Loucy (cell line): ENCODE data around the gene CEP112.

Experiments
- H2AFZ ChIP-seq: fragments of 200-600 bp; sonication (generic); 2 replicates; pipeline ENCODE4 v1.6.0; 2016; ENCODE audit warnings: antibody characterized with exemption, mild to moderate bottlenecking, low read length, moderate library complexity
- H3F3A ChIP-seq: fragments of 200-600 bp; 2 replicates; pipeline ENCODE4 v1.6.0; 2016; ENCODE audit warnings: antibody characterized with exemption, low read depth, mild to moderate bottlenecking
- H3K27me3 ChIP-seq: fragments of 200-600 bp; sonication (generic); 2 replicates; pipeline ENCODE4 v1.6.1; 2014; ENCODE audit warnings: low read length, mild to moderate bottlenecking; ENCODE audit not compliant: insufficient read depth, poor library complexity, severe bottlenecking
- H3K36me3 ChIP-seq: fragments of 200-600 bp; sonication (generic); 2 replicates; pipeline ENCODE4 v1.6.1; 2016; ENCODE audit warnings: low read length; ENCODE audit not compliant: insufficient read depth
- H3K4me1 ChIP-seq: fragments of 200-600 bp; sonication (generic); 2 replicates; pipeline ENCODE4 v1.5.1; 2014; ENCODE audit warnings: low read length, mild to moderate bottlenecking; ENCODE audit not compliant: insufficient read depth, poor library complexity, severe bottlenecking
- H3K4me2 ChIP-seq: fragments of 200-600 bp; sonication (generic); 2 replicates; pipeline ENCODE4 v1.6.0; 2014; ENCODE audit warnings: antibody characterized with exemption, low read length, low read depth, mild to moderate bottlenecking; ENCODE audit not compliant: poor library complexity, severe bottlenecking
- H3K4me3 ChIP-seq: fragments of 200-600 bp; sonication (generic); 2 replicates; pipeline ENCODE4 v1.5.1; 2014; ENCODE audit warnings: low read length, mild to moderate bottlenecking, mixed read lengths; ENCODE audit not compliant: poor library complexity, severe bottlenecking
- H3K79me2 ChIP-seq: fragments of 200-600 bp; sonication (generic); 2 replicates; pipeline ENCODE4 v1.6.1; 2014; ENCODE audit warnings: low read length; ENCODE audit not compliant: insufficient read depth
- H3K9ac ChIP-seq: fragments of 200-600 bp; sonication (generic); 2 replicates; pipeline ENCODE4 v1.6.0; 2014; ENCODE audit warnings: mild to moderate bottlenecking, low read depth, low read length, moderate library complexity; ENCODE audit not compliant: poor library complexity, severe bottlenecking
- H3K9me2 ChIP-seq: fragments of 200-600 bp; sonication (generic); replicated peaks from 2 replicates; pipeline ENCODE4 v1.6.1; 2016; ENCODE audit warnings: low read depth, low read length, mixed read lengths
- H3K9me3 ChIP-seq: fragments of 200-600 bp; sonication (generic); 2 replicates; pipeline ENCODE4 v1.6.1; 2014; ENCODE audit warnings: mild to moderate bottlenecking, antibody characterized with exemption, low read length, low read depth; ENCODE audit not compliant: insufficient read depth
- H4K20me1 ChIP-seq: fragments of 200-600 bp; sonication (generic); 2 replicates; pipeline ENCODE4 v1.6.0; 2014; ENCODE audit warnings: antibody characterized with exemption, low read length, mild to moderate bottlenecking; ENCODE audit not compliant: insufficient read depth, poor library complexity, severe bottlenecking
- CTCF ChIP-seq: fragments of 200-600 bp; sonication (generic); conservative IDR thresholded peaks from 2 replicates; pipeline ENCODE4 v1.5.1; 2014; ENCODE audit warnings: mild to moderate bottlenecking, antibody characterized with exemption, low read length
- EZH2phosphoT487 ChIP-seq: fragments of 200-600 bp; IDR thresholded peaks from 2 replicates; pipeline ENCODE4 v1.6.1; 2018; ENCODE audit warnings: antibody characterized with exemption, mild to moderate bottlenecking, moderate library complexity, borderline replicate concordance

The CEP112 gene

GRCh38 chr17:66094727-66095126 lies 97.2 kb downstream of the CEP112 start:
- H4K20me1 ChIP-seq = no peaks in the 10 kb centered on the region
- no peak overlapping the region for H2AFZ ChIP-seq
- H3F3A ChIP-seq = no peaks in the 10 kb centered on the region
- H3K4me2 ChIP-seq = no peak overlapping the region
- TF ChIP-seq EZH2phosphoT487 (no peak), CTCF (no peak)
- no peak overlapping the region for H3K4me3 ChIP-seq
- H3K27me3 ChIP-seq = no peaks in the 10 kb centered on the region
- no peaks in the 10 kb centered on the region for H3K36me3 ChIP-seq
- H3K79me2 ChIP-seq = no peaks in the 10 kb centered on the region
- no peaks in the 10 kb centered on the region for H3K9me2 ChIP-seq
- no peaks in the 10 kb centered on the region for H3K4me1 ChIP-seq
- no peak overlapping the region for H3K9ac ChIP-seq
- H3K9me3 ChIP-seq = no peaks in the 10 kb centered on the region

GRCh38 chr17:66091445-66092080 lies 100.4 kb downstream of the CEP112 start:
- Histone ChIP-seq H2AFZ (no peak overlapping the region), H4K20me1 (no peaks in the 10 kb centered on the region), H3K9me2 (no peaks in the 10 kb centered on the region), H3K9ac (no peak overlapping the region), H3K27me3 (no peaks in the 10 kb centered on the region), H3K4me1 (no peaks in the 10 kb centered on the region), H3K36me3 (no peaks in the 10 kb centered on the region), H3K79me2 (no peaks in the 10 kb centered on the region), H3K4me3 (no peak overlapping the region), H3K9me3 (no peaks in the 10 kb centered on the region), H3K4me2 (no peak overlapping the region), H3F3A (no peaks in the 10 kb centered on the region)
- no peak for TF ChIP-seq EZH2phosphoT487
- no peak for TF ChIP-seq CTCF

- Histone ChIP-seq H2AFZ (no peak overlapping the region), H3K4me1 (no peaks in the 10 kb centered on the region), H3K9me2 (no peaks in the 10 kb centered on the region), H3K4me3 (no peak overlapping the region), H3K9ac (no peak overlapping the region), H3K36me3 (no peaks in the 10 kb centered on the region), H3K79me2 (no peaks in the 10 kb centered on the region), H3F3A (no peaks in the 10 kb centered on the region), H3K4me2 (no peak overlapping the region), H4K20me1 (no peaks in the 10 kb centered on the region), H3K27me3 (no peaks in the 10 kb centered on the region), H3K9me3 (no peaks in the 10 kb centered on the region)
- TF ChIP-seq EZH2phosphoT487 (no peak), CTCF (no peak)
These were observed 102.2 kb downstream of the CEP112 start for GRCh38 chr17:66089764-66090163.
